ENCODE measurements around the gene TMCO4.

The TMCO4 gene

GRCh38 chr1:19762175-19762779, 37.4 kb downstream of the TMCO4 start:
- TF ChIP-seq EZH2 (IDR thresholded peaks at IDR 0.05; ENCODE audit: borderline replicate concordance, low read length) (no peak), CTCF (IDR thresholded peaks at IDR 0.05; ENCODE audit: low read length) (peak; percentile 95)
- Histone ChIP-seq H3K27me3 (ENCODE audit: insufficient read depth, low read length) (no peaks in the 10 kb centered on the region), H3K9me2 (ENCODE audit: low read depth, low read length) (no peaks in the 10 kb centered on the region), H3K4me1 (ENCODE audit: insufficient read depth, low read length, severe bottlenecking) (peaks cover 13% of the 10 kb centered on the region), H3K36me3 (ENCODE audit: insufficient read depth, low read length) (no peaks in the 10 kb centered on the region), H3K9ac (ENCODE audit: low read length) (no peak overlapping the region), H3K79me2 (ENCODE audit: insufficient read depth, low read length) (no peaks in the 10 kb centered on the region), H3F3A (ENCODE audit: insufficient read depth, low read length) (no peaks in the 10 kb centered on the region), H3K9me3 (ENCODE audit: low read length) (no peaks in the 10 kb centered on the region), H3K27ac (ENCODE audit: low read depth, low read length, poor library complexity, severe bottlenecking) (no peak overlapping the region), H3K4me2 (ENCODE audit: low read length) (no peak overlapping the region), H2AFZ (ENCODE audit: low read length) (no peak overlapping the region), H3K4me3 (ENCODE audit: low read depth, low read length, poor library complexity, severe bottlenecking) (no peak overlapping the region), H4K20me1 (ENCODE audit: insufficient read depth, low read length) (no peaks in the 10 kb centered on the region)

GRCh38 chr1:19759740-19760089, 40.0 kb downstream of the TMCO4 start:
- Histone ChIP-seq H3K4me2 (ENCODE audit: low read length) (no peak overlapping the region), H2AFZ (ENCODE audit: low read length) (no peak overlapping the region), H3K79me2 (ENCODE audit: insufficient read depth, low read length) (no peaks in the 10 kb centered on the region), H3K9me3 (ENCODE audit: low read length) (no peaks in the 10 kb centered on the region), H3K9me2 (ENCODE audit: low read depth, low read length) (no peaks in the 10 kb centered on the region), H4K20me1 (ENCODE audit: insufficient read depth, low read length) (no peaks in the 10 kb centered on the region), H3K36me3 (ENCODE audit: insufficient read depth, low read length) (no peaks in the 10 kb centered on the region), H3K27ac (ENCODE audit: low read depth, low read length, poor library complexity, severe bottlenecking) (no peak overlapping the region), H3K4me3 (ENCODE audit: low read depth, low read length, poor library complexity, severe bottlenecking) (no peak overlapping the region), H3F3A (ENCODE audit: insufficient read depth, low read length) (no peaks in the 10 kb centered on the region), H3K4me1 (ENCODE audit: insufficient read depth, low read length, severe bottlenecking) (peaks cover 4% of the 10 kb centered on the region), H3K27me3 (ENCODE audit: insufficient read depth, low read length) (no peaks in the 10 kb centered on the region), H3K9ac (ENCODE audit: low read length) (no peak overlapping the region)
- no peak for TF ChIP-seq EZH2 (IDR thresholded peaks at IDR 0.05; ENCODE audit: borderline replicate concordance, low read length)
- no peak for TF ChIP-seq CTCF (IDR thresholded peaks at IDR 0.05; ENCODE audit: low read length)

- H4K20me1 ChIP-seq (ENCODE audit: insufficient read depth, low read length), result no peaks in the 10 kb centered on the region
- no peaks in the 10 kb centered on the region for H3K4me1 ChIP-seq (ENCODE audit: insufficient read depth, low read length, severe bottlenecking)
- no peaks in the 10 kb centered on the region for H3K79me2 ChIP-seq (ENCODE audit: insufficient read depth, low read length)
- H3K4me2 ChIP-seq (ENCODE audit: low read length), result no peak overlapping the region
- TF ChIP-seq EZH2 (IDR thresholded peaks at IDR 0.05; ENCODE audit: borderline replicate concordance, low read length) (no peak), CTCF (IDR thresholded peaks at IDR 0.05; ENCODE audit: low read length) (no peak)
- no peak overlapping the region for H2AFZ ChIP-seq (ENCODE audit: low read length)
- H3F3A ChIP-seq (ENCODE audit: insufficient read depth, low read length), result no peaks in the 10 kb centered on the region
- H3K4me3 ChIP-seq (ENCODE audit: low read depth, low read length, poor library complexity, severe bottlenecking), result no peak overlapping the region
- no peak overlapping the region for H3K9ac ChIP-seq (ENCODE audit: low read length)
- no peaks in the 10 kb centered on the region for H3K9me2 ChIP-seq (ENCODE audit: low read depth, low read length)
- no peak overlapping the region for H3K27ac ChIP-seq (ENCODE audit: low read depth, low read length, poor library complexity, severe bottlenecking)
- H3K9me3 ChIP-seq (ENCODE audit: low read length), result no peaks in the 10 kb centered on the region
- H3K36me3 ChIP-seq (ENCODE audit: insufficient read depth, low read length), result no peaks in the 10 kb centered on the region
- no peaks in the 10 kb centered on the region for H3K27me3 ChIP-seq (ENCODE audit: insufficient read depth, low read length)
These were observed 41.4 kb downstream of the TMCO4 start for GRCh38 chr1:19758227-19758830.
